GM12892 (cell line): ENCODE results near the gene HS3ST5.

Experiments
- POLR2A ChIP-seq: IDR thresholded peaks from 2 replicates; pipeline ENCODE4 v1.6.1; 2011; ENCODE audit warnings: low read depth, low read length, control low read depth
- POLR2AphosphoS5 ChIP-seq: IDR thresholded peaks from 2 replicates; pipeline ENCODE4 v1.6.1; 2011; ENCODE audit warnings: low read depth, low read length, control low read depth
- TAF1 ChIP-seq: IDR thresholded peaks from 2 replicates; pipeline ENCODE4 v1.6.1; 2011; ENCODE audit warnings: low read depth, mild to moderate bottlenecking, control low read depth, low read length, borderline replicate concordance

- TF ChIP-seq POLR2A: no peak
- TF ChIP-seq POLR2AphosphoS5: no peak
- TF ChIP-seq TAF1: no peak
Observed at GRCh38 chr6:114292431-114292830, 50.4 kb downstream of the HS3ST5 start.
